ENCODE results near the gene SOBP.

GRCh38 chr6:107618672-107619071 is 128.8 kb downstream of the SOBP start:
- TF ChIP-seq POLR2AphosphoS5 (IDR thresholded peaks at IDR 0.05; ENCODE audit: low read depth): no peak
- no peak for TF ChIP-seq EZH2 (IDR thresholded peaks at IDR 0.05; ENCODE audit: low read depth, unreplicated experiment)
- no peak for TF ChIP-seq CTCF (conservative IDR thresholded peaks at IDR 0.05; ENCODE audit: low read depth in 2 of 2)
- TF ChIP-seq REST (IDR thresholded peaks at IDR 0.05; ENCODE audit: unreplicated experiment): no peak
- TF ChIP-seq EZH2phosphoT487 (IDR thresholded peaks at IDR 0.05; ENCODE audit: unreplicated experiment): no peak
- no peak for TF ChIP-seq ETS1 (IDR thresholded peaks at IDR 0.05)
- TF ChIP-seq CREB1 (CRISPR knock-in tag; IDR thresholded peaks at IDR 0.05; ENCODE audit: low read depth): no peak
- no peak for TF ChIP-seq STAT1 (IDR thresholded peaks at IDR 0.05; ENCODE audit: unreplicated experiment)
- TF ChIP-seq JUNB (IDR thresholded peaks at IDR 0.05; ENCODE audit: unreplicated experiment): no peak
- TF ChIP-seq ZNF462 (CRISPR knock-in tag; IDR thresholded peaks at IDR 0.05): no peak
- TF ChIP-seq ZNF331 (CRISPR knock-in tag; IDR thresholded peaks at IDR 0.05; ENCODE audit: low read depth): no peak
